A549 (cell line): Measurements from ENCODE around the gene SPSB1. TPM values are rescaled to one million over a fixed set of nuclear protein-coding genes. Genes with fewer than 3 reads are reported as not detected.

Source experiments
- ATAC-seq, 2 experiments: fragments of 200-7000 bp in 1 of 2; fragments of >200 bp in 1 of 2; cut with Nextera tagmentation in 1 of 2; cut with Tn5 transposase in 1 of 2; 3 replicates each; pipeline versions ENCODE4 v1.8.0 to v1.9.1; 2018 to 2020; ENCODE audit warnings: mild to moderate bottlenecking in 1 of 2, moderate library complexity in 1 of 2
- CTCF ChIA-PET: fragments of 300-600 bp; sonication (Branson Sonifier 250); formaldehyde crosslinking; extraction: SDS; loops from one replicate; lab custom pipeline; 2021; ENCODE audit warnings: antibody characterized with exemption, inconsistent platforms; lab: Yijun Ruan, JAX
- POLR2A ChIA-PET: fragments of 350-600 bp; formaldehyde crosslinking; extraction: SDS; loops from one replicate; lab custom pipeline; 2021; ENCODE audit warnings: antibody characterized with exemption, inconsistent platforms; lab: Yijun Ruan, JAX
- DNase-seq, 2 experiments: peaks; one replicate each; pipeline versions ENCODE4 v3.0.0 to v3.0.0-alpha.2; 2011 to 2016; ENCODE audit warnings: low read depth in 1 of 2, low spot score in 1 of 2
- FAIRE-seq: peaks from 2 replicates; lab custom pipeline; 2011; peaks lifted over from hg19 to GRCh38; lab: Jason Lieb, UNC
- H3K27ac ChIP-seq, 2 experiments: fragments of >200 bp; sonication (Bioruptor Twin); formaldehyde crosslinking; 3 replicates each; pipeline ENCODE4 v1.5.1; 2016 to 2017
- H3K4me1 ChIP-seq: fragments of >200 bp; sonication (Bioruptor Twin); formaldehyde crosslinking; 3 replicates; pipeline ENCODE4 v1.6.1; 2016
- H3K4me2 ChIP-seq: fragments of >200 bp; sonication (Bioruptor Twin); formaldehyde crosslinking; 3 replicates; pipeline ENCODE4 v1.6.1; 2016
- H3K4me3 ChIP-seq: fragments of >200 bp; sonication (Bioruptor Twin); formaldehyde crosslinking; 3 replicates; pipeline ENCODE4 v1.5.1; 2016
- H3K9me3 ChIP-seq: fragments of >200 bp; sonication (Bioruptor Twin); formaldehyde crosslinking; 3 replicates; pipeline ENCODE4 v1.6.1; 2016
- CBX8 ChIP-seq: fragments of 200-600 bp; sonication (generic); IDR thresholded peaks from 2 replicates; pipeline ENCODE4 v1.6.1; 2016
- CEBPB ChIP-seq, 2 experiments: fragments of >200 bp in 1 of 2; sonication (Bioruptor Twin) in 1 of 2; formaldehyde crosslinking in 1 of 2; IDR thresholded peaks; 2 replicates each; pipeline ENCODE4 v1.6.1; 2012 to 2016
- EHF ChIP-seq: fragments of 250-450 bp; sonication (Bioruptor Pico); IDR thresholded peaks from 2 replicates; pipeline ENCODE4 v1.5.0; 2020; ENCODE audit warnings: mild to moderate bottlenecking
- EP300 ChIP-seq, 2 experiments: fragments of >200 bp; sonication (Bioruptor Twin); formaldehyde crosslinking; IDR thresholded peaks; 2 replicates in 1 of 2; 3 replicates in 1 of 2; pipeline ENCODE4 v1.6.1; 2016 to 2017
- HDAC2 ChIP-seq: fragments of 200-600 bp; sonication (generic); IDR thresholded peaks from 2 replicates; pipeline ENCODE4 v1.6.1; 2016
- HMGXB4 ChIP-seq: fragments of 250-450 bp; sonication (Bioruptor Pico); IDR thresholded peaks from 2 replicates; pipeline ENCODE4 v1.5.0; 2021; ENCODE audit warnings: mild to moderate bottlenecking, moderate library complexity, borderline replicate concordance
- HOXB13 ChIP-seq: fragments of 250-450 bp; sonication (Bioruptor Pico); IDR thresholded peaks from 2 replicates; pipeline ENCODE4 v1.5.0; 2020; ENCODE audit warnings: low read depth, mild to moderate bottlenecking, moderate library complexity
- MAFK ChIP-seq: fragments of 450-650 bp; IDR thresholded peaks from 2 replicates; pipeline ENCODE4 v1.6.1; 2014; ENCODE audit not compliant: partially characterized antibody
- MAX ChIP-seq: IDR thresholded peaks from 2 replicates; pipeline ENCODE4 v1.6.1; 2012
- MAZ ChIP-seq: fragments of 150-350 bp; IDR thresholded peaks from 2 replicates; pipeline ENCODE4 v1.6.1; 2014; ENCODE audit warnings: antibody characterized with exemption, low read depth, low read length, borderline replicate concordance
- MYC ChIP-seq: IDR thresholded peaks from 2 replicates; pipeline ENCODE4 v1.6.1; 2012; ENCODE audit warnings: mild to moderate bottlenecking, inconsistent platforms, low read length, improper control_type of control experiment, borderline replicate concordance
- NR3C1 ChIP-seq: fragments of >200 bp; sonication (Bioruptor Twin); formaldehyde crosslinking; IDR thresholded peaks from 3 replicates; pipeline ENCODE4 v1.6.1; 2017
- POLR2A ChIP-seq: IDR thresholded peaks from 2 replicates; pipeline ENCODE4 v1.6.1; 2012; ENCODE audit warnings: mild to moderate bottlenecking, low read length
- RAD21 ChIP-seq, 2 experiments: fragments of >200 bp in 1 of 2; sonication (Bioruptor Twin) in 1 of 2; formaldehyde crosslinking in 1 of 2; IDR thresholded peaks in 1 of 2; conservative IDR thresholded peaks in 1 of 2; 2 replicates in 1 of 2; 3 replicates in 1 of 2; pipeline ENCODE4 v1.6.1; 2012 to 2018; ENCODE audit warnings: inconsistent platforms in 1 of 2
- RNF2 ChIP-seq: fragments of 200-600 bp; sonication (generic); IDR thresholded peaks from 2 replicates; pipeline ENCODE4 v1.6.1; 2016; ENCODE audit warnings: low read depth, mild to moderate bottlenecking, antibody characterized with exemption, moderate library complexity, borderline replicate concordance
- TFCP2L1 ChIP-seq: fragments of 250-450 bp; sonication (Bioruptor Pico); IDR thresholded peaks from 2 replicates; pipeline ENCODE4 v1.5.0; 2021; ENCODE audit warnings: mild to moderate bottlenecking
- ZFP36 ChIP-seq: fragments of 450-650 bp; IDR thresholded peaks from 2 replicates; pipeline ENCODE4 v1.6.1; 2014; ENCODE audit warnings: borderline replicate concordance; ENCODE audit not compliant: partially characterized antibody
- WGBS: methylation state at CpG from one replicate; pipeline ENCODE4 v1.1.6; 2017; ENCODE audit errors: missing lambda C conversion rate; 5-methylcytosine and 5-hydroxymethylcytosine counted together
- polyA plus RNA-seq, 4 experiments: library from polyadenylated mRNA; depleted of rRNA in 3 of 4; stranded (reverse); fragments of >200 nt; fragmentation: RNase III in 1 of 4; extraction: RNeasy Plus Mini Kit Qiagen cat#74134 plus additional on column Dnase treatment in 1 of 4; gene quantifications; 2 replicates in 3 of 4; 3 replicates in 1 of 4; pipeline ENCODE4 v1.2.3, GENCODE V29; 2011 to 2017
- TF ChIP-seq, protein P1 (sequence below): fragments of 150-350 bp; IDR thresholded peaks from 2 replicates; pipeline ENCODE4 v1.6.1; 2014; ENCODE audit warnings: low read depth, mild to moderate bottlenecking, low read length

Gene SPSB1
- polyA plus RNA-seq, 2 of the 4 experiments (the other 2 are of a cell fraction): 22.3 to 23.7 TPM

DNA sequence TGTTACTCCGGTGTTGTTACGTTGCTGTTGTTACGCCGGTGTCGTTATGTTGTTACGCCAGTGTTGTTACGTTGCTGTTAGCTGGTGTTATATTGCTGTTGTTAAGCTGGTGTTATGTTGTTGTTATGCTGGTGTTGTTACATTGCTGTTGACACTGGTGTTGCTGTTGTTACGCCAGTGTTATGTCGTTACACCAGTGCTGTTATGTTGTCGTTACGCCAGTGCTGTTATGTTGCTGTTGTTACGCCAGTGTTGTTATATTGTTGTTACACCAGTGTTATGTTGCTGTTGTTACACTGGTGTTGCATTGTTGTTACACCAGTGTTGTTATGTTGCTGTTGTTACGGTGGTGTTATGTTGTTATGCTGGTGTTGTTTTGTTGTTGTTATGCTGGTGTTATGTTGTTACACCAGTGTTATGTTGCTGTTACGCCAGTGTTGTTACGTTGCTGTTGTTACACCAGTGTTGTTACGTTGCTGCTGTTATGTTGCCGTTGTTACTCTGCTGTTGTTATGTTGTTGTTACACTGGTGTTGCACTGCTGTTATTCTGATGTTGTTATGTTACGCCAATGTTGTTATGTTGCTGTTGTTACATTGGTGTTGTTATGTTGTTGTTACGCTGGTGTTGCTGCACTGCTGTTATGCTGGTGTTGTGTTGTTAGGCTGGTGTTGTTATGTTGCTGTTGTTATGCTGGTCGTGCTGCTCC lies 32.5 kb upstream of the SPSB1 start:
- Histone ChIP-seq H3K4me3 (no peak overlapping the region), H3K27ac (no peak overlapping the region), H3K4me1 (no peaks in the 10 kb centered on the region), H3K4me2 (no peak overlapping the region), H3K9me3 (peaks cover 3% of the 10 kb centered on the region; the same call in 1 of the 3 replicates)
- WGBS: 92% methylated on average over 20 of the region's 20 CpGs
- ChIA-PET POLR2A (no interaction called here), CTCF (no interaction called here)
- DNase-seq (peak in 1 of 2 experiments; percentile 34), FAIRE-seq (no peak), ATAC-seq (no peak)
- TF ChIP-seq RNF2: no peak
- TF ChIP-seq MAFK: no peak
- no peak for TF ChIP-seq EHF (CRISPR knock-in tag)
- TF ChIP-seq CBX8: no peak
- TF ChIP-seq MAZ: no peak

DNA sequence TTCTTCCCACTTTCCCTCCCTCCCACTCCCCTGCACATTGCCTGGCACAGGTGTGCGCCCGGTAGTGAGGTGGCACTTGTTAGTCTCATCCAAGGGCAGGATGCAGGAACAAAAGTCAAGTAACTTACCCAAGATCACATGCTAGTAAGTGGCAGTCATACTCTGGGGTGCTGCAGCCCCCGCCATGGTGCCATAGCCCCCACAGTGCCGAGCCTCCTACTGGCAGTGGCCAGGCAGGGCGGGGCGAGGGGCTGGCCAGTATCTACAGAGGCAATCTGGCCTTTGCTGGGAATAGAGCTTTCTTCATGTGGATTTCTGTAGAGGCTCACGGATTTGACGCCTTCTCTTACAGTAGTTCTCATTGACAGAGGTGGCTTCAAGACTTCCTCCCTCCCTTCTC lies 31.2 kb upstream of the SPSB1 start:
- POLR2A ChIA-PET: no interaction called here
- no peak for FAIRE-seq
- TF ChIP-seq HOXB13: no peak
- no peak for TF ChIP-seq NR3C1
- TF ChIP-seq MAX: no peak

GRCh38 chr1:9262096-9262986 lies 30.4 kb upstream of the SPSB1 start:
- TF ChIP-seq EP300 (IDR thresholded peaks at IDR 0.05): no peak
- no peak for TF ChIP-seq MYC
- TF ChIP-seq, protein P1, sequence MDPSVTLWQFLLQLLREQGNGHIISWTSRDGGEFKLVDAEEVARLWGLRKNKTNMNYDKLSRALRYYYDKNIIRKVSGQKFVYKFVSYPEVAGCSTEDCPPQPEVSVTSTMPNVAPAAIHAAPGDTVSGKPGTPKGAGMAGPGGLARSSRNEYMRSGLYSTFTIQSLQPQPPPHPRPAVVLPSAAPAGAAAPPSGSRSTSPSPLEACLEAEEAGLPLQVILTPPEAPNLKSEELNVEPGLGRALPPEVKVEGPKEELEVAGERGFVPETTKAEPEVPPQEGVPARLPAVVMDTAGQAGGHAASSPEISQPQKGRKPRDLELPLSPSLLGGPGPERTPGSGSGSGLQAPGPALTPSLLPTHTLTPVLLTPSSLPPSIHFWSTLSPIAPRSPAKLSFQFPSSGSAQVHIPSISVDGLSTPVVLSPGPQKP: no peak
- TF ChIP-seq ZFP36: no peak
- TF ChIP-seq HDAC2: no peak
- no peak for TF ChIP-seq RAD21 (conservative IDR thresholded peaks at IDR 0.05 in 1 of 2, IDR thresholded peaks at IDR 0.05 in 1 of 2)
- no peak for TF ChIP-seq MAZ
- TF ChIP-seq CEBPB (IDR thresholded peaks at IDR 0.05): no peak
- no peak for TF ChIP-seq POLR2A
- no peak for TF ChIP-seq TFCP2L1 (CRISPR knock-in tag)
- no peak for TF ChIP-seq HMGXB4 (CRISPR knock-in tag)
- 91% methylated on average over 10 of the region's 33 CpGs for WGBS
- ATAC-seq (no peak), DNase-seq (no peak), FAIRE-seq (no peak)
- CTCF ChIA-PET: interaction anchor here (0.7 to 10.1 kb wide), 3 partner anchors 179 to 233 kb away, joined by 3 to 127 read pairs (median 3); no protein-coding TSS in a partner anchor
- Histone ChIP-seq H3K4me2 (no peak overlapping the region), H3K4me3 (no peak overlapping the region), H3K4me1 (no peaks in the 10 kb centered on the region), H3K27ac (no peak overlapping the region), H3K9me3 (peaks cover 3% of the 10 kb centered on the region; the same call in 1 of the 3 replicates)
- POLR2A ChIA-PET: no interaction called here

More for the DNA sequence above, 31.2 kb upstream of the SPSB1 start:
- DNase-seq (no peak), ATAC-seq (no peak)
- no peaks in the 10 kb centered on the region for H3K4me1 ChIP-seq
- WGBS: 96% methylated on average over 8 of the region's 8 CpGs
- H3K9me3 ChIP-seq: peaks cover 3% of the 10 kb centered on the region; the same call in 1 of the 3 replicates
- no peak overlapping the region for H3K4me2 ChIP-seq
- H3K4me3 ChIP-seq: no peak overlapping the region
- no peak overlapping the region for H3K27ac ChIP-seq
- CTCF ChIA-PET: interaction anchor here (0.7 to 10.1 kb wide), 3 partner anchors 180 to 234 kb away, joined by 3 to 127 read pairs (median 3); no protein-coding TSS in a partner anchor
